Heart left ventricle (tissue), 13 donors: ENCODE data around the gene CCDC30.

Source experiments
- POLR2A ChIP-seq, 2 donors: fragments of 450-650 bp; IDR thresholded peaks; one replicate each; pipeline ENCODE4 v1.6.1; 2017; ENCODE audit warnings: antibody characterized with exemption in 2 of 2, mild to moderate bottlenecking in 2 of 2, moderate library complexity in 2 of 2
- TF ChIP-seq, protein P1 (sequence below), 12 donors: fragments of 200-600 bp; sonication (generic) in 4 of 12; IDR thresholded peaks; one replicate each; pipeline versions ENCODE4 v1.5.0 to v1.8.0; 2018 to 2022; ENCODE audit warnings: antibody characterized with exemption in 12 of 12, mild to moderate bottlenecking in 5 of 12
- donor health status: ischemic (EF 13 %, LVEDD 7.1; RV severe dilation, severe dysfunction).
- donor health status: DM: no; HTN: yes; CAD: no.
- donor health status: DM: no; HTN: no; CAD: no.
- donor health status: ischemic (EF 25% LVEDD 6.9; RV normal size, moderate dysfunction).
- donor health status: ischemic (EF 25% LVEDD 5.7; RV mildly dilated, moderate dysfunction).
- donor health status: ischemic (EF 35%, LVEDD 5.7; RV mildly dilated, moderate dysfunction).
- donor health status: nonischemic (EF 11% LVEDD 7.7; RV severe dilation, severe dysfunction).
- donor health status: DM: yes; HTN: yes; CAD: no.
- donor health status: PGD.
- donor health status: ischemic (EF 29% LVEDD 5.4; RV normal size, mild dysfunction).
- donor health status: nonischemic (EF 23%, LVEDD 6.1; RV moderate dilation, normal function).

GRCh38 chr1:42423681-42424080 is 39.4 kb upstream of the CCDC30 start:
- TF ChIP-seq, protein P1, sequence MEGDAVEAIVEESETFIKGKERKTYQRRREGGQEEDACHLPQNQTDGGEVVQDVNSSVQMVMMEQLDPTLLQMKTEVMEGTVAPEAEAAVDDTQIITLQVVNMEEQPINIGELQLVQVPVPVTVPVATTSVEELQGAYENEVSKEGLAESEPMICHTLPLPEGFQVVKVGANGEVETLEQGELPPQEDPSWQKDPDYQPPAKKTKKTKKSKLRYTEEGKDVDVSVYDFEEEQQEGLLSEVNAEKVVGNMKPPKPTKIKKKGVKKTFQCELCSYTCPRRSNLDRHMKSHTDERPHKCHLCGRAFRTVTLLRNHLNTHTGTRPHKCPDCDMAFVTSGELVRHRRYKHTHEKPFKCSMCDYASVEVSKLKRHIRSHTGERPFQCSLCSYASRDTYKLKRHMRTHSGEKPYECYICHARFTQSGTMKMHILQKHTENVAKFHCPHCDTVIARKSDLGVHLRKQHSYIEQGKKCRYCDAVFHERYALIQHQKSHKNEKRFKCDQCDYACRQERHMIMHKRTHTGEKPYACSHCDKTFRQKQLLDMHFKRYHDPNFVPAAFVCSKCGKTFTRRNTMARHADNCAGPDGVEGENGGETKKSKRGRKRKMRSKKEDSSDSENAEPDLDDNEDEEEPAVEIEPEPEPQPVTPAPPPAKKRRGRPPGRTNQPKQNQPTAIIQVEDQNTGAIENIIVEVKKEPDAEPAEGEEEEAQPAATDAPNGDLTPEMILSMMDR (IDR thresholded peaks at IDR 0.05) = no peak
- TF ChIP-seq POLR2A (IDR thresholded peaks at IDR 0.05) = no peak
